Neuronal stem cell (in vitro differentiated cells): Measurements from ENCODE around the gene TMEM244.

Source experiments
- DNase-seq: peaks from one replicate; pipeline ENCODE4 v3.0.0-alpha.2; 2013; ENCODE audit warnings: low spot score
- H2AFZ ChIP-seq: one replicate; pipeline ENCODE4 v1.6.1; 2013; ENCODE audit warnings: mild to moderate bottlenecking, low read length, inconsistent platforms
- H2AK5ac ChIP-seq: 2 replicates; pipeline ENCODE4 v1.6.1; 2013; ENCODE audit warnings: low read depth, mild to moderate bottlenecking, inconsistent platforms, low read length, moderate library complexity, mixed read lengths
- H2BK120ac ChIP-seq: 2 replicates; pipeline ENCODE4 v1.6.1; 2013; ENCODE audit warnings: low read depth, mild to moderate bottlenecking, inconsistent platforms, low read length, moderate library complexity, mixed read lengths
- H2BK12ac ChIP-seq: one replicate; pipeline ENCODE4 v1.6.1; 2013; ENCODE audit warnings: low read length, inconsistent platforms
- H2BK15ac ChIP-seq: 2 replicates; pipeline ENCODE4 v1.6.1; 2013; ENCODE audit warnings: mild to moderate bottlenecking, low read length, inconsistent platforms, mixed read lengths
- H2BK5ac ChIP-seq: one replicate; pipeline ENCODE4 v1.6.1; 2013; ENCODE audit warnings: inconsistent platforms, mild to moderate bottlenecking, low read length, moderate library complexity
- H3K14ac ChIP-seq: one replicate; pipeline ENCODE4 v1.6.1; 2013; ENCODE audit warnings: low read length, inconsistent platforms
- H3K18ac ChIP-seq: 2 replicates; pipeline ENCODE4 v1.6.1; 2013; ENCODE audit warnings: low read length, inconsistent platforms
- H3K23ac ChIP-seq: 2 replicates; pipeline ENCODE4 v1.6.1; 2013; ENCODE audit warnings: low read depth, mild to moderate bottlenecking, mixed read lengths, low read length, inconsistent platforms; ENCODE audit not compliant: poor library complexity
- H3K27ac ChIP-seq: replicated peaks from 3 replicates; pipeline ENCODE4 v1.5.1; 2013; ENCODE audit warnings: low read length, inconsistent platforms
- H3K27me3 ChIP-seq, 3 experiments: 2 replicates each; pipeline ENCODE4 v1.6.1; 2013; ENCODE audit warnings: low read length in 3 of 3, mild to moderate bottlenecking in 2 of 3, inconsistent platforms in 1 of 3, low read depth in 1 of 3, mixed read lengths in 1 of 3, moderate library complexity in 1 of 3; ENCODE audit not compliant: control insufficient read depth in 3 of 3, insufficient read depth in 3 of 3
- H3K36me3 ChIP-seq, 2 donors: replicated peaks in 1 of 2; 2 replicates each; pipeline ENCODE4 v1.6.1; 2013; ENCODE audit warnings: low read length in 2 of 2; ENCODE audit not compliant: control insufficient read depth in 2 of 2, insufficient read depth in 2 of 2
- H3K4ac ChIP-seq: 2 replicates; pipeline ENCODE4 v1.6.1; 2013; ENCODE audit warnings: inconsistent platforms, mild to moderate bottlenecking, low read length, moderate library complexity
- H3K4me1 ChIP-seq, 2 donors: 1 replicate in 1 of 2; 2 replicates in 1 of 2; pipeline ENCODE4 v1.6.1; 2013; ENCODE audit warnings: low read length in 2 of 2, low read depth in 1 of 2; ENCODE audit not compliant: control insufficient read depth in 2 of 2, insufficient read depth in 1 of 2
- H3K4me2 ChIP-seq: one replicate; pipeline ENCODE4 v1.6.1; 2013; ENCODE audit warnings: mild to moderate bottlenecking, low read length, inconsistent platforms; ENCODE audit not compliant: insufficient read depth, poor library complexity, severe bottlenecking
- H3K4me3 ChIP-seq, 2 donors: 2 replicates each; pipeline ENCODE4 v1.5.1; 2013; ENCODE audit warnings: low read length in 2 of 2, mild to moderate bottlenecking in 2 of 2, inconsistent platforms in 1 of 2, moderate library complexity in 1 of 2
- H3K79me1 ChIP-seq: one replicate; pipeline ENCODE4 v1.6.1; 2013; ENCODE audit warnings: low read depth, mild to moderate bottlenecking, inconsistent platforms, low read length, moderate library complexity
- H3K9ac ChIP-seq: one replicate; pipeline ENCODE4 v1.6.1; 2013; ENCODE audit warnings: mild to moderate bottlenecking, low read depth, low read length, inconsistent platforms; ENCODE audit not compliant: poor library complexity
- H3K9me3 ChIP-seq, 2 donors: replicated peaks in 1 of 2; 2 replicates each; pipeline versions ENCODE3 to v1.6.1; 2013; ENCODE audit warnings: low read length in 2 of 2, mild to moderate bottlenecking in 2 of 2, inconsistent platforms in 1 of 2, low read depth in 1 of 2, mixed read lengths in 1 of 2, moderate library complexity in 1 of 2; ENCODE audit not compliant: control insufficient read depth in 2 of 2, insufficient read depth in 1 of 2
- H4K8ac ChIP-seq: one replicate; pipeline ENCODE4 v1.6.1; 2013; ENCODE audit warnings: low read depth, mild to moderate bottlenecking, inconsistent platforms, low read length, moderate library complexity
- H4K91ac ChIP-seq: one replicate; pipeline ENCODE4 v1.6.1; 2013; ENCODE audit warnings: low read length, low read depth, mild to moderate bottlenecking, inconsistent platforms; ENCODE audit not compliant: poor library complexity
- WGBS, 2 donors: extraction: QIAGEN DNeasy Blood & Tissue Kit; methylation state at CpG; one replicate each; pipeline ENCODE4 v1.1.7; 2013; ENCODE audit warnings: missing lambda C conversion rate in 2 of 2, mixed read lengths in 1 of 2; ENCODE audit not compliant: insufficient read length in 2 of 2, insufficient replicate concordance in 1 of 2; ENCODE audit errors: extremely low coverage in 2 of 2; 5-methylcytosine and 5-hydroxymethylcytosine counted together

The TMEM244 gene

DNA sequence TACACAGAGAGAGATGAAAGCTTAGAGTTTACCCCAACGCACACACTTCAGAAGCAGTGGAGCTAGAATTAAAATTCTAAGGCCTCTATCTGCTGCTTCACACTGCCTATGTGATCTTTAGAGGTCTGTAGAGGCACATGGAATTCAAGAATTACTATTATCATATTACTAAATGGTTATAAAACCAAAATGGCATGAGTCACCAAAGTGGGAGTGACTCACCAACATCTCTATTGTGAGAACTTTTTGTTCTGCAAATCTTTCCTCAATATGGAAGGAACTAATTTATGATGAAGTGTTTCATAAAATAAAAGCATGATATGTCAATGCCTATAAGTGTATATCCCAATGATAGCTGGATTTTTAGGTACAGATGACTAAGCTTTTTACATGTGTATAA is 28.5 kb upstream of the TMEM244 start:
- no peaks in the 10 kb centered on the region for H3K9me3 ChIP-seq
- WGBS, 2 donors, result no CpG with 5 or more reads among the region's 1 CpG

GRCh38 chr6:129886401-129887155 is 25.5 kb upstream of the TMEM244 start:
- Histone ChIP-seq H4K8ac (no peak overlapping the region), H3K23ac (no peak overlapping the region), H2BK5ac (no peak overlapping the region), H2BK120ac (no peak overlapping the region), H3K4me2 (no peak overlapping the region), H3K9ac (no peak overlapping the region), H3K4me3 (no peak overlapping the region), H2AK5ac (no peak overlapping the region), H3K9me3 (no peaks in the 10 kb centered on the region), H4K91ac (no peak overlapping the region), H2BK12ac (no peak overlapping the region), H3K4me1 (no peaks in the 10 kb centered on the region), H3K14ac (no peak overlapping the region), H3K18ac (no peak overlapping the region), H3K4ac (no peak overlapping the region), H2BK15ac (no peak overlapping the region), H3K36me3 (no peaks in the 10 kb centered on the region), H2AFZ (no peak overlapping the region), H3K27ac (no peak overlapping the region), H3K79me1 (no peaks in the 10 kb centered on the region), H3K27me3 (no peaks in the 10 kb centered on the region)
- no peak for DNase-seq
- no CpG with 5 or more reads among the region's 4 CpGs for WGBS, 2 donors

More for the DNA sequence above, 28.5 kb upstream of the TMEM244 start:
- Histone ChIP-seq H2BK120ac (no peak overlapping the region), H3K36me3 (no peaks in the 10 kb centered on the region), H3K9ac (no peak overlapping the region), H3K18ac (no peak overlapping the region), H2BK15ac (no peak overlapping the region), H4K8ac (no peak overlapping the region), H3K4me3 (no peak overlapping the region), H2BK12ac (no peak overlapping the region), H3K27ac (no peak overlapping the region), H3K4me2 (no peak overlapping the region), H4K91ac (no peak overlapping the region), H3K79me1 (no peaks in the 10 kb centered on the region), H3K14ac (no peak overlapping the region), H2AFZ (no peak overlapping the region), H2AK5ac (no peak overlapping the region), H3K4ac (no peak overlapping the region), H3K23ac (no peak overlapping the region), H3K27me3 (no peaks in the 10 kb centered on the region), H2BK5ac (no peak overlapping the region), H3K4me1 (no peaks in the 10 kb centered on the region)
- DNase-seq, result no peak

GRCh38 chr6:129884211-129884610 is 23.1 kb upstream of the TMEM244 start:
- Histone ChIP-seq H2BK15ac (no peak overlapping the region), H3K27me3 (no peaks in the 10 kb centered on the region), H3K4me1 (no peaks in the 10 kb centered on the region), H3K14ac (no peak overlapping the region), H2AK5ac (no peak overlapping the region), H3K79me1 (no peaks in the 10 kb centered on the region), H2BK5ac (no peak overlapping the region), H3K18ac (no peak overlapping the region), H4K8ac (no peak overlapping the region), H3K9me3 (no peaks in the 10 kb centered on the region), H2BK12ac (no peak overlapping the region), H3K23ac (no peak overlapping the region), H3K9ac (no peak overlapping the region), H3K36me3 (no peaks in the 10 kb centered on the region), H4K91ac (no peak overlapping the region), H3K27ac (no peak overlapping the region), H3K4ac (no peak overlapping the region), H2BK120ac (no peak overlapping the region), H3K4me3 (no peak overlapping the region), H3K4me2 (no peak overlapping the region), H2AFZ (no peak overlapping the region)
- no CpG with 5 or more reads among the region's 1 CpG for WGBS, 2 donors
- no peak for DNase-seq

- H3K23ac ChIP-seq, result no peak overlapping the region
- no peak overlapping the region for H3K14ac ChIP-seq
- no peaks in the 10 kb centered on the region for H3K27me3 ChIP-seq
- H3K36me3 ChIP-seq, result no peaks in the 10 kb centered on the region
- H2AFZ ChIP-seq, result no peak overlapping the region
- no peaks in the 10 kb centered on the region for H3K4me1 ChIP-seq
- no peak overlapping the region for H3K4me2 ChIP-seq
- H2BK12ac ChIP-seq, result no peak overlapping the region
- DNase-seq, result no peak
- H2BK15ac ChIP-seq, result no peak overlapping the region
- H2AK5ac ChIP-seq, result no peak overlapping the region
- no peak overlapping the region for H3K4me3 ChIP-seq
- no peak overlapping the region for H3K18ac ChIP-seq
- H2BK5ac ChIP-seq, result no peak overlapping the region
- no peaks in the 10 kb centered on the region for H3K79me1 ChIP-seq
- H3K9me3 ChIP-seq, result no peaks in the 10 kb centered on the region
- no peak overlapping the region for H3K4ac ChIP-seq
- no peak overlapping the region for H3K27ac ChIP-seq
- H2BK120ac ChIP-seq, result no peak overlapping the region
- WGBS, 2 donors, result no CpG with 5 or more reads among the region's 8 CpGs
- no peak overlapping the region for H4K8ac ChIP-seq
- no peak overlapping the region for H3K9ac ChIP-seq
- H4K91ac ChIP-seq, result no peak overlapping the region
Observed at GRCh38 chr6:129882510-129883023, 21.5 kb upstream of the TMEM244 start.
